HL-60/S4 treated with phorbol 12-myristate 13-acetate at 8.2 ng/mL for 4 days and 3 days (cell line): Measurements from ENCODE around the gene DCTN4.
"Not testable (repeated sequence)": the region's sequence is repeated elsewhere in the genome, so short reads cannot be mapped to it uniquely, and the experiment has no call there.

Experiments used
- in situ Hi-C: fragments of 300-500 bp; cut with MboI; formaldehyde crosslinking; loops from 2 replicates; pipeline ENCODE4 v1.15.0; 2022; ENCODE audit warnings: low sequenced_read_pairs

The DCTN4 gene

GRCh38 chr5:150742455-150743141 is 16.2 kb downstream of the DCTN4 start:
- in situ Hi-C loops, result not testable (repeated sequence)

GRCh38 chr5:150740992-150741391 is 17.8 kb downstream of the DCTN4 start:
- in situ Hi-C loops, result no loop called here

GRCh38 chr5:150738862-150739261 is 20.0 kb downstream of the DCTN4 start:
- in situ Hi-C loops, result no loop called here

- in situ Hi-C loops, result no loop called here
These were observed 24.0 kb downstream of the DCTN4 start for GRCh38 chr5:150734579-150735384.

GRCh38 chr5:150731669-150732242 is 27.1 kb downstream of the DCTN4 start:
- in situ Hi-C loops, result no loop called here

DNA sequence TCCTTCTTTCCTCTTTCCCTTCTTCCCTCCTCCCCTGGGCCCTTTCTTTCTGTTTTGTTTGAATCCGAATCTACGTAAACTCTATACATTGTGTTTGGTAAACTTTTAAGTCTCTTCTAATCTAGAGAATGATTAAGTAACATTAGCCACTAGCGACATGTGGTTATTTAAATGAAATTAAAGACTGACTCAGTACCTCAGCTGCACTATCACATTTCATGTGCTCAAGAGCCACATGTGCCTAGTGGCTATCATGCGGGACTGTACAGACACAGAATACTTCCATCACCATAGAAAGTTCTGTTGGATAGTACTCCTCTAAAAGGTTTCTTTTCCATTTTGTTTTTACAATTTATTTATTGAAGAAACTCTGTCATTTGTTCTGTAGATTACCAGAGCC is 29.0 kb downstream of the DCTN4 start:
- in situ Hi-C loops, result no loop called here

DNA sequence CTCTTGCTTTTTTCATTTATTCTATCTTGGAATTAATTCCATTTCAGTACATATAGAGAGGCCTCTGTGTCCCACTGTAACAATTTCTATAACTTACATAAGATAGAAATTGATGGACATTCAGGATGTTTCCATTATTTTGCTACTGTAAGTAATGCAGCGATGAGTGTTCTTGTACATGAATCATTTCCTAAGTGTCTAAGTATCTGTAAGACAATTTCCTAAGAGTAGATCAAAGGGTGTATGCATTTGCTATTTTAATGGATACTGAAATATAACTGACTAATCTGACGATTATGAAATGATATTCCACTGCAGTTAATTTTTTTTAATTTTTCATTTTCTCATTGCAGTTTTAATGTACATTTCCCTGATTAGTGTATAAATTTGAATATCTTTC is 35.0 kb downstream of the DCTN4 start:
- in situ Hi-C loops, result no loop called here

GRCh38 chr5:150710165-150710564 is 48.7 kb downstream of the DCTN4 start:
- in situ Hi-C loops, result no loop called here

DNA sequence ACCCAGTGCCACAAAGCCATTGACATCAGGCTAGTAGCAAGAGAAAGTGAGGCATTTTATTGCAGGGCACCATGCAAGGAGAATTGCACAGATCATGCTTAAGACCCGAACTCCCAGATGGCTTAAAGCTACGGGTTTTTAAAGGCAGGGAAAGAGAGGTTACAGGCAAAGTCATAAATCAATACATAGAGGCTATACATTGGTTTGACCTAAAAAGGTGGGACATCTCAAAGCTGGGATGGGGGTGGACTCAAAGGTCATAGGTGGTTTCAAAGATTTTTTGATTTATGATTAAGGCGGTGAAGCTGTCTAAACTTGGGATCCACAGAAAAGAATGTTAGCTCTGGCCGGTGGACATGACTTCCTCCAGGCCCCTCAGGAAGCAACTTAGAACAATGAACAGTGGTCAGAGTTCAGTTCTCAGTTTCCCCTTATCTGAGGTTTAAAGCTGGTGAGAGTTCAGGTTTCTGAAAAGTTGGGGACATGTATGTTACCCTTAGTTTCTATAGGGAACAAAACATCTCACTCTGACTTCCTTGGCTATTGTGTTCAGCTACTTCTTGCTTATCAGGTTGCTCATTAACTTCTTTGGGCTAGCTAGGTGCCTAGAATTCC is 51.9 kb downstream of the DCTN4 start:
- in situ Hi-C loops, result no loop called here

- in situ Hi-C loops, result no loop called here
These were observed 55.1 kb downstream of the DCTN4 start for GRCh38 chr5:150703762-150704161.

DNA sequence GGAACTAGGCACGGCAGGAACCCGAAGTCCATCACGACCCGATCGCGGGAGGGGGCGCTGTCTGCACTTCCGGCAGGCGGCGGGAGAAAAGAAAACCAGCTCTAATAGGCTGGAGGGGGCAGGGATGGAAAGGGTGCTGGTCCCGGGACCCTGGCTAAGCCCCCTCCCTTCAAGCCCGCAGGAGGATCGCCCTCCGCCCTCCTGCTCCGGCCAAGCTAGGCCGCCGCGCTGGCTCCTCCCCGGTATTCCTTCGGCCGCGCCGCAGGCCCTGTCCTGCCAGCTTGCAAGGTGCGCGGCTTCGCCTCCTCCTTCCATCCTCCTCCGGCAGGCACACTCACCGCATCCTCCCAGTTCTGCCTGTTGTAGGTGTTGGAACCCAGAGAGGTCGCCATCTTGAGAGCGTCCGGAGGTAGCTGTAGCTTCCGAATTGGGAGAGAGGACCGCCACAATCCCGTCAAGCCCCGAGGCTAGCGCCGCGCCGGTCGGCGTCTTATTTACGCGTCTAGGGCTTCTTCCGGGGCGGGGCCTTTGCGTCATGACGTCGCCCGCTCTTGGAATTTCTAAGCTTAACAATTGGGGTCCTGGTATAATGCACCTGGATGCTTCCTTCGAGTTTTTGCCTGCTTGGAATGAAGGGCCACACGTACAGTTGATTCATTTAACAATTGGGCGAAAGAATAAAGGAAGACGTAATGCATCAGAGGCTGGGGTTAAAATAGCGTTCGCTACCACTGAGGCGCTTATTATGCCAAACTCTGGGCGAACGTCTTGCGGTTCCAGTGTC is 58.0 kb downstream of the DCTN4 start, which contains the start of gene RBM22:
TSS of gene RBM22 (minus strand) at position 469 of the 784 bp plus-strand sequence. CDS start at position 392, 77 bp downstream.
- in situ Hi-C loops, result no loop called here

DNA sequence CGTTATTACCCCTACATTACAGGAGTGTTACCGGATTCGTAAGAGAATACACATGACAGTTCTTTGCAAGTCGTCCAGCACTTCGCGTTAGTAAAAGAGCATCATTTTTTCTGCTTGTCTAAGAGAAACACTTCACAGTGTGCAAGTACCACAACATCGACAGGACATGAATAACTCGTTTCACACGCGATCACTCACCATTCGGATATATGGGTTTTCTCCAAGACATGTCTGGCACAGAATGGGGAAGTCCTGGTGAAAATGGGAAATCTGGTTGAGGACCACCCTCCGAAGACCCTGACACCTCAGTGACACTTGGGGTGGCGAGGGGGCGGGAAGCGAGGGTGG is 58.6 kb downstream of the DCTN4 start:
- in situ Hi-C loops, result no loop called here

GRCh38 chr5:150694612-150695011 is 64.2 kb downstream of the DCTN4 start:
- in situ Hi-C loops, result no loop called here

- in situ Hi-C loops, result no loop called here
These were observed 66.5 kb downstream of the DCTN4 start for GRCh38 chr5:150692276-150692675.

GRCh38 chr5:150690760-150691159 is 68.1 kb downstream of the DCTN4 start:
- in situ Hi-C loops, result no loop called here

- in situ Hi-C loops, result no loop called here
These were observed 69.7 kb downstream of the DCTN4 start for GRCh38 chr5:150689120-150689519.

DNA sequence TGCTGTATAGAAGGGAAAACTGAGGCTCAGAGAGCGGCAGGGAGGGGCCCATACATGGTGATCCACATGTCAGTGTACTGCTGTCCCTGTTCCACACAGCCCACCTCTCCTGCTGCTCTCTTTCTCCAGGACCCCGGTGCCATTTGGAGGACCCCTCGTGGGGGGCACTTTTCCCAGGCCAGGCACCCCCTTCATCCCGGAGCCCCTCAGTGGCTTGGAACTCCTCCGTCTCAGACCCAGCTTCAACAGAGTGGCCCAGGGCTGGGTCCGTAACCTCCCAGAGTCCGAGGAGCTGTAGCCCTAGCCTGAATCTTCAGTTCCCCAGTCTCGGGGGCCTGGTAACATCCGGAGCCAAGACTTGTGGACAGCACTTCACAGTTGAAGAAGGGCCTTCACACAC is 82.2 kb downstream of the DCTN4 start:
- in situ Hi-C loops, result no loop called here

GRCh38 chr5:150675069-150675468 is 83.7 kb downstream of the DCTN4 start:
- in situ Hi-C loops, result no loop called here

DNA sequence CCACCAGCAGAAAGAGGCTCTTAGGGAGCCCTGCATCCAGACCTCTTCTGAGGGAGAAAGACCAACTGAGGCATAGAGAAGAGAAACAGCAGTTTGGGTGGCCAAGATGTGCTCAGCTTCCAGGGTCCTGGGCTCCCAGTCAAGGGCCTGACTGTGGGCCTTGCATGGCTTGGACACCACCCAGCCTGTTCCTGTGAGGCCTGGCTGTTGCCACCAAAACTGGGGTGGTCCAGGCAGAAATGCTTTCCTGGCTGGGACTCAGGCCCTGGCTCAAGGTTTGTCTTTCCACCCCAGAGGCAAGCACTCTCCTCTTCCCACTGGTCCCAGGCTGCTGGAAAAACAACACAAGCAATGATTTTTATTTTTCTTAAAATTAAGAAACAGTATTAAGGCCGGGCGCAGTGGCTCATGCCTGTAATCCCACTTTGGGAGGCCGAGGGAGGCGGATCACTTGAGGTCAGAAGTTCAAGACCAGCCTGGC is 84.4 kb downstream of the DCTN4 start:
- in situ Hi-C loops, result no loop called here

DNA sequence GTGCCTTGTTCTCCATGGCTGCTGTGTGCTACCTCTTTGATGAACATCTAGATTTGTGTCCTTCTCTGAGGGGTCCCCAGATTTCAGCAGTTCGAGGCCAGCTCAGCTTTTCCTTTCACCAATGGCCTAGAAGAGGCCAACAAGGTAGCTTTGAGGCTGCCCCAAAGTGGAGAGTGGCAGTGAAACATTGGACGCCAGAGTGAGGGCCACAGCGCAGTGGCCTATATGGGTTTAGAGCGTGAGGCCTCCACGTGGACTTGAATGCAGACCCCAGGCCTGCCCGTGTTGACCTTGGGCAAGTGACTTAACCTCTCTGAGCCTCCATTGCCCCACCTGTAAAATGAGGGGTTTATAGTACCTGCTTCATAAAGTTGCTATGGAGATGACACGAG is 85.9 kb downstream of the DCTN4 start:
- in situ Hi-C loops, result no loop called here
